Activated naive CD4-positive, alpha-beta T cell treated with Interleukin-2 at 50 U/mL for 16 hours (primary cell): Measurements from ENCODE around the gene KIF13A.
"Not testable (repeated sequence)": the region's sequence is repeated elsewhere in the genome, so short reads cannot be mapped to it uniquely, and the experiment has no call there.

Experiments
- DNase-seq: peaks from one replicate; pipeline ENCODE4 v3.0.0-alpha.2; 2020

Gene KIF13A

GRCh38 chr6:17998003-17998402, 10.6 kb upstream of the KIF13A start:
- no peak for DNase-seq

GRCh38 chr6:17995414-17995813, 8.0 kb upstream of the KIF13A start:
- DNase-seq = no peak

- DNase-seq = no peak
Measured at GRCh38 chr6:17994019-17994418, 6.6 kb upstream of the KIF13A start.

GRCh38 chr6:17988422-17988944, 1.0 kb upstream of the KIF13A start:
- DNase-seq = no peak

GRCh38 chr6:17987697-17988421, 424 bp upstream of the KIF13A start:
- peak; percentile 43 for DNase-seq

GRCh38 chr6:17986656-17987446, 584 bp downstream of the KIF13A start:
- DNase-seq = no peak

- no peak for DNase-seq
Measured at GRCh38 chr6:17985934-17986655, 1.3 kb downstream of the KIF13A start.

- no peak for DNase-seq
Measured at GRCh38 chr6:17984812-17985670, 2.4 kb downstream of the KIF13A start.

- DNase-seq = no peak
Measured at GRCh38 chr6:17984399-17984798, 3.0 kb downstream of the KIF13A start.

GRCh38 chr6:17983730-17984129, 3.7 kb downstream of the KIF13A start:
- DNase-seq = no peak

- no peak for DNase-seq
Measured at GRCh38 chr6:17980329-17980728, 7.1 kb downstream of the KIF13A start.

GRCh38 chr6:17979479-17979878, 8.0 kb downstream of the KIF13A start:
- no peak for DNase-seq

- DNase-seq = not testable (repeated sequence)
Measured at GRCh38 chr6:17976258-17976657, 11.2 kb downstream of the KIF13A start.

GRCh38 chr6:17974570-17975368, 12.7 kb downstream of the KIF13A start:
- DNase-seq = no peak

- no peak for DNase-seq
Measured at GRCh38 chr6:17972978-17973622, 14.3 kb downstream of the KIF13A start.

- DNase-seq = no peak
Measured at GRCh38 chr6:17972074-17972952, 15.1 kb downstream of the KIF13A start.

- no peak for DNase-seq
Measured at GRCh38 chr6:17971128-17972073, 16.0 kb downstream of the KIF13A start.

- DNase-seq = no peak
Measured at GRCh38 chr6:17968876-17969275, 18.6 kb downstream of the KIF13A start.
